ENCODE data around the gene NEURL1. TPM values are rescaled to one million over a fixed set of nuclear protein-coding genes. Genes with fewer than 3 reads are reported as not detected.

Gene NEURL1
- total and polyA plus RNA-seq, 2 donors (not counting 1 experiment from before 2014, with no cell fraction given), result 0.30 to 0.57 TPM

DNA sequence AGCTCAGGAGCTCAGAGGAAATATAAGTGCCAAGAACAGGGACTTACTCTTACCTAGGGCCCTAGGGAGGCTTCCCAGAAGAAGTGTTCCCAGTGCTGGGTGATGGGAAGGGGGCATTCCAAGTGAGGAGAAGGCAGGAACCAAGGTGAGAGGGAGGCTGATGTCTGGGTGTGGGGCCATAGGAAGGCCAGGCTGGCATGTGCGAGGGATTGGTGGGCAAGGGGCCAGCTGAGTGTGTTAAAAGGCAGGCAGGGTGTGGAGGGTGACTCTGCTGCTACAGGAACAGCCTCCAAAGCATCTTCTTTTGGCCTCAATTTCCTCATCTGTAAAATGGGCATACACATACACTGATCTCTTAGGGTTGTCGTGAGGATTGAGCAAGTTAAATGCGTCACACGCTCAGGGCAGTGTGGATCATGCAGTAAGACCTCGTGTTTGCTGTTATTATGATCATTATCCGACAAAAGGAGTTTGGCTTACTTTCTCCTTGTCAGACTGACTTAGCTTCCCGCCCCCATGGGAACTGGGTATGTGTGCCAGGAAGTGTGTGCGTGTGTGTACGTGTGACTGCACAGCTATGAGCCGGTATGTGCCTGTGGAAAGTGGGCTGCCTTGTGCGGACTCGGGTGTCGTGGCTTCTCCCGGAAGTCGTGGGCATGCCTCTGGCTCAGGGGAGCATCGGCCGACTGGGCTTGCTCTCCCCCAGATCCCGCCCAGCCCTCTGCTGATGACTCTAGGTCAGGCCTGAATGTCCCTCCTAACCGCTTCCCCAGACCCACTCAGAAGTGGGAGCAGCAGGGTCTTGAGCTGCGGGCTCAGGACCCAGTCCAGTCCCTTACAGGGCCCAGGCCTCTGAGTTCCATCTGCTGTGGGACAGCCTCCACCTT lies 59.6 kb downstream of the NEURL1 start:
- Histone ChIP-seq H4K20me1 (ENCODE audit: control insufficient read depth, insufficient read depth, low read length, poor library complexity, severe bottlenecking) (no peaks in the 10 kb centered on the region), H3K4me3 (ENCODE audit: control extremely low read depth in 1 of 5, extremely low read depth in 1 of 5, insufficient read depth in 1 of 5, low read depth in 2 of 5, low read length in 4 of 5) (no peak overlapping the region), H3K9ac (ENCODE audit: low read length) (no peak overlapping the region), H3K4me1 (ENCODE audit: control insufficient read depth in 2 of 2, insufficient read depth in 2 of 2, low read length in 2 of 2) (peaks cover 6 to 8% of the 10 kb centered on the region in 2 donors), H3K36me3 (replicated peaks in 1 of 2; ENCODE audit: control extremely low read depth in 1 of 2, control insufficient read depth in 1 of 2, extremely low read depth in 1 of 2, insufficient read depth in 2 of 2, low read length in 1 of 2) (no peaks in the 10 kb centered on the region), H2AFZ (ENCODE audit: insufficient read depth, low read depth, low read length, poor library complexity, severe bottlenecking) (no peak overlapping the region), H3K79me2 (ENCODE audit: control insufficient read depth, insufficient read depth, low read length) (no peaks in the 10 kb centered on the region), H3K27me3 (replicated peaks in 1 of 4; ENCODE audit: control extremely low read depth in 1 of 4, control insufficient read depth in 3 of 4, insufficient read depth in 4 of 4, low read length in 3 of 4) (peaks cover 0 to 29% (median 17%) of the 10 kb centered on the region in 4 experiments), H3K27ac (ENCODE audit: low read length in 2 of 2) (no peak overlapping the region), H3K9me3 (ENCODE audit: control extremely low read depth in 1 of 3, control insufficient read depth in 2 of 3, insufficient read depth in 1 of 3, low read length in 2 of 3) (peaks cover 0 to 3% (median 0%) of the 10 kb centered on the region in 3 donors), H3K4me2 (replicated peaks; ENCODE audit: low read depth, low read length, poor library complexity, severe bottlenecking) (no peak overlapping the region)
- no peaks in the 10 kb centered on the region for H3K9me3 Mint-ChIP-seq (ENCODE audit: insufficient read depth)
- TF ChIP-seq EZH2 (IDR thresholded peaks at IDR 0.05; ENCODE audit: borderline replicate concordance, insufficient read depth, low read depth, low read length, poor library complexity, severe bottlenecking), result no peak
- TF ChIP-seq, protein P1, sequence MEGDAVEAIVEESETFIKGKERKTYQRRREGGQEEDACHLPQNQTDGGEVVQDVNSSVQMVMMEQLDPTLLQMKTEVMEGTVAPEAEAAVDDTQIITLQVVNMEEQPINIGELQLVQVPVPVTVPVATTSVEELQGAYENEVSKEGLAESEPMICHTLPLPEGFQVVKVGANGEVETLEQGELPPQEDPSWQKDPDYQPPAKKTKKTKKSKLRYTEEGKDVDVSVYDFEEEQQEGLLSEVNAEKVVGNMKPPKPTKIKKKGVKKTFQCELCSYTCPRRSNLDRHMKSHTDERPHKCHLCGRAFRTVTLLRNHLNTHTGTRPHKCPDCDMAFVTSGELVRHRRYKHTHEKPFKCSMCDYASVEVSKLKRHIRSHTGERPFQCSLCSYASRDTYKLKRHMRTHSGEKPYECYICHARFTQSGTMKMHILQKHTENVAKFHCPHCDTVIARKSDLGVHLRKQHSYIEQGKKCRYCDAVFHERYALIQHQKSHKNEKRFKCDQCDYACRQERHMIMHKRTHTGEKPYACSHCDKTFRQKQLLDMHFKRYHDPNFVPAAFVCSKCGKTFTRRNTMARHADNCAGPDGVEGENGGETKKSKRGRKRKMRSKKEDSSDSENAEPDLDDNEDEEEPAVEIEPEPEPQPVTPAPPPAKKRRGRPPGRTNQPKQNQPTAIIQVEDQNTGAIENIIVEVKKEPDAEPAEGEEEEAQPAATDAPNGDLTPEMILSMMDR (IDR thresholded peaks at IDR 0.05), result no peak
- no peak for DNase-seq
- 93% methylated on average over 15 of the region's 20 CpGs for WGBS (ENCODE audit: insufficient coverage)
- peaks cover 34% of the 10 kb centered on the region for H3K27me3 Mint-ChIP-seq
- ATAC-seq (ENCODE audit: low read depth), result no peak
- no peak overlapping the region for H3K27ac Mint-ChIP-seq
- no peak overlapping the region for H3K4me3 Mint-ChIP-seq
- intact Hi-C loops (cut with micrococcal nuclease), result no loop called here
- ChIA-PET CTCF (no interaction called here), POLR2A (no interaction called here)
- peaks cover 14% of the 10 kb centered on the region for H3K4me1 Mint-ChIP-seq
